GM19438 (cell line): ENCODE data around the gene PYHIN1.
"Not testable (repeated sequence)": the region's sequence is repeated elsewhere in the genome, so short reads cannot be mapped to it uniquely, and the experiment has no call there.

Experiments
- ATAC-seq: cut with Tn5 transposase; IDR thresholded peaks from one replicate; pipeline ENCODE4 v1.9.1; 2021; ENCODE audit warnings: low read depth; ENCODE audit not compliant: unreplicated experiment

Gene PYHIN1

DNA sequence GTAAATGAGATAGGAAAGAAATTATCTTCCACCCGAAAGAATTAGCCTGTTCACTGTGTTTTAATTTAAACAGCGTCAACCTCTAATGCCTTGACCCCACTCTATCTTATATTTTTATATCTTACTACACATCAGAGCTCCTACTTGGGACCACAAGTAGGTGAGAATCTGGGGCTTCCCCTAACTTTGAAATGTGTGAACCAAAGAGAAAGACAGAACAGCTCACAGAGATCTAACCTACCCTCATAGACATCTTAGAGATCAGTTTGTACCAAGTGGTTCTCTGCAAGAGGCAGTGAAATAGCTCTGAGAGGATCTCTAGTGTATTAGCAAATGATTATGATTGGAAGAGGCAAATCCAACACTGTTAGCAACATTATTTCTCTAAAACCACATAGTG is 47.4 kb downstream of the PYHIN1 start:
- no peak for ATAC-seq

DNA sequence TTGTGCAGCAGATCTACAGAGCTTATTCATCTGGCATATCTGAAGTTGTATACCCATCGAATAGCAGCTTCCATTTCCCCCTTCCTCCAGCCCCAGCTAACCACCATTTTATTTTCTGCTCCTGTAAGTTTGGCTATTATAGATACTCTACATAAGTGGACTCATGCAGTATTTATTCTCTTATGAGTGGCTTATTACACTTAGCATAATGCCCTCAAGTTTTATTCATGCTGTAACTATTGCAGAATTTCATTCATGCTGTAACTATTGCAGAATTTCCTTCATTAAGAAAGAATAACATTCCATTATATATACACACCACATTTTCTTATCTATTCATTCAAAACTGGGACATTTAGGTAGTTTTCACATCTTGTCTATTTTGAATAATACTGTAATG is 47.9 kb downstream of the PYHIN1 start:
- no peak for ATAC-seq

DNA sequence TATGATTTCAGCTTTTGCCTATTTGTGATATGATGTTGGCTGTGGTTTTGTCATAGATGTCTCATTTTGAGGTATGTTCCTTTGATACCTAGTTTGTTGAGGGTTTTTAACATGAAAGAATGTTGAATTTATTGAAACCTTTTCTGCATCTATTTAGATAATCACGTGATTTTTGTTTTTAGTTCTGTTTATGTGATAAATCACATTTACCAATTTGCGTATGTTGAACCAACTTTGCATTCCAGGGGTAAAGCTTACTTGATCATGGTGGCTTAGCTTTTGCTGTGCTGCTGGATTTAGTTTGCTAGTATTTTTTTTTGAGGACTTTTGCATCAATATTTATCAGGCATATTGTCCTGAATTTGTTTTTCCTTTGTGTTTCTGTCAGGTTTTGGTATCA is 51.9 kb downstream of the PYHIN1 start:
- ATAC-seq, result no peak

DNA sequence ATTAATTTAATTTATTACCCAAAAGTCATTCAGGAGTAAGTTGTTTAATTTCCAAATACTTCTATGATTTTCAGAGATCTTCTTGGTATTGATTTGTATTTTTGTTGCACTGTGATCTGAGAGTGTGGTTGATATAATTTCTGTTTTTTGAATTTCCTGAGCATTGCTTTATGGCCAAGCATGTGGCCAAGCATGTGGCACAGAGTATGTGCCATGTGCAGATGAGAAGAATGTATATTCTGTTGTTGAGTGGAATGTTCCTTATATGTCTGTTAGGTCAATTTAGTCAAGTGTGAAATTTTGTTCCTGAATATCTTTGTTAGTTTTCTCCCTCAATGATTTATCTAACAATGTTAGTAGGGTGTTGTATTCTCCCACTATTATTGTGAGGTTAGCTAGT is 53.0 kb downstream of the PYHIN1 start:
- ATAC-seq, result no peak

DNA sequence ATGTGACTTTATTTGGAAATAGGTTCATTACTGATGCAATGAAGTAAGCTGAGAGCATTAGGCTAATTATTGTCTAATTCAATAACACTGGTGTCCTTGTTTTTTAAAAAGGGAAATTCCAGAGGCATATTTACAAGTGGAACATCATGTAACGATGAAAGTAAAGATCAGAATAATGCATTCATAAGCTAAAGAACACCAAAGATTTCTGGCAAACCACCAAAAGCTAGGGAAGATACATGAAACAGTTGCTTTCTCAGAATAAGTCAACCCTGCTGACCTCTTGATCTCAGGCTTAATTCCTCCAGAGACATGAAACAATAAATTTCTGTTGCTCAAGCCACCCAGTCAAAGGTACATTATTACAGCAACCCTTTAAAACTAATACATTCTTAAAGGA is 58.1 kb downstream of the PYHIN1 start:
- no peak for ATAC-seq

DNA sequence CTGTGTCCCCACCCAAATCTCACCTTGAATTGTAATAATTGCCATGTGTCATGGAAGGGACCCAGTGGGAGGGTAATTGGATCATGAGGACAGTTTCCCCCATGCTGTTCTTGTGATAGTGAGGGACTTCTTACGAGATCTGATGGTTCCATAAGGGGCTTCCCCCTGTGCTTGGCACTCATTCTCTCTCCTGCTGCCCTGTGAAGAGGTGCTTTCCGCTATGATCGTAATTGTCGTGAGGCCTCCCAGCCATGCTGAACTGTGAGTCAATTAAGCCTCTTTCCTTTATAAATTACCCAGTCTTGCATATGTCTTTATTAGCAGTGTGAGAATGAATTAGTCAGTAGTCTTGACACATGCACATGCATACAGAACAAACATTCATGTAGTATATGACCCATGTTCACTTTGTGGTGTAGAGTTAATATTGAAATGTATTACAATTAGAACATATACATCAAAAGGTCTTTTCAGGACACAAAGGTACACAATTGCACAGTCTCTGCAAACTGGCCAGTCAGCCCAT is 61.5 kb downstream of the PYHIN1 start:
- ATAC-seq, result no peak

DNA sequence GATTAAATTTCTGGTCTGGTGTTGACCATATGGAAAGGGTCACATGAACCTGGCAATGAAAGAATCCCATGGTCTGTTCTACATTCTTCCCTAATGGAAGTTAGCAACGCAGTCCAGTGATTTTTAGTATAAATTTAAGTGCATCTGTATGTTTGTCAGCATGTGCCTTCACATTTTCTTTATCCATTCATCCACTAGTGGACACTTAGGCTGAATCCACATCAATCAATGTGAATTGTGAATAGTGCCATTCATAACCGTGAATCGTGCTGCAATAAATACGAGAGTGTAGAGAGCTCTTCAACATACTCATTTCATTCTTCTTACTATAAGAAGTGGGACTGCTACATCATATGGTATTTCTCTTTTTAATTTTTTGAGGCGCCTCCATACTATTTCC is 65.6 kb downstream of the PYHIN1 start:
- no peak for ATAC-seq

DNA sequence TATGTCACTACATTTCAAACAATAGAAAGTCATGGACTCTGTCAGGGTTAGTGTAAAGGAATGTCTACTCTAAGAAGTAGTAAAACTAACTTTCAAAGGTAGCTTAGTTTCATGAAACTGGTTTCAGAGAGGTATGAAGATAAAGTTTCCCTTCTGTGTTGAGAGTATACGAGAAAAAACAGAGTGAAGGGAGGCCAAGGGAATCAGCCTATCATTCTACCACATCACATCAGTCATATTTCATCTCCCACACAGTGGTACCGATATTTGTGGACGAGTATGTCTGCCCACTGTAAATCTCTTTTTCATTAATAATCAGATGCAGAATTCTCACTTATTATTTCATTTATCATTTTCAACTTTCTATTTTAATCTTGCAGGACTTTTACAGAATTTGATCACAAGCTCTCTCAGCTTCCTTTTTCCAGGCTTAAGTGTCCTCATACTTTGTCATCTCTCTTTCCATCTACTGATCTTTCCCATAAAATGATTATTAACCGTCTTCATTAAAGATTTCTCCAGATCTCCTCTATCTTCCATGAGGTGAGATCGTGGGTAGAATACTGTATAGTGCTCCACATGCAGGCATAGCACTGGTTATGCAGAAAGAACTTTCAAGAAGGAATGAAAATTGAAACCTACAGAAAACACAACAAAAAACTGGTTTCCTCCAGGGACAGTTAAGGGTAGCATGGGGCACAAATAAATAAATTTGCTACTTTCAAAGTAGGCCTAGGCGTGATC is 66.9 kb downstream of the PYHIN1 start:
- ATAC-seq, result no peak

DNA sequence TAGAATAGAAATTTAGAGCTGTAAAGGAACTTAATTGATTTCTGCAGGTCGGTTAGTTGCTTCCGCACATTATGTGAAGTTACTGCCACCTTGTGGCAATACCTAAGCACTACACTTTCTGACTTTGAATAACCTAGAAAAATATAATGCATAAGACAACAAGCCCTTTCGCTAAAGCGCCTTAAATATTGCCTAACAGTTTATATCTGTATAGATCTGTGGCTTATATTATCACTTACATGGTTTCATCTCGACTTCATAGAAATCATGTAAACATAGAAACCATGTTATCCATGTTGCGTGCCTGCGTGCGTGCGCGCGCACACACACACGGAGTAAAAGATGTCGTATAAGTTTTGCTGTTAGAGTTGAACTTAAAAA is 67.4 kb downstream of the PYHIN1 start:
- ATAC-seq, result no peak

DNA sequence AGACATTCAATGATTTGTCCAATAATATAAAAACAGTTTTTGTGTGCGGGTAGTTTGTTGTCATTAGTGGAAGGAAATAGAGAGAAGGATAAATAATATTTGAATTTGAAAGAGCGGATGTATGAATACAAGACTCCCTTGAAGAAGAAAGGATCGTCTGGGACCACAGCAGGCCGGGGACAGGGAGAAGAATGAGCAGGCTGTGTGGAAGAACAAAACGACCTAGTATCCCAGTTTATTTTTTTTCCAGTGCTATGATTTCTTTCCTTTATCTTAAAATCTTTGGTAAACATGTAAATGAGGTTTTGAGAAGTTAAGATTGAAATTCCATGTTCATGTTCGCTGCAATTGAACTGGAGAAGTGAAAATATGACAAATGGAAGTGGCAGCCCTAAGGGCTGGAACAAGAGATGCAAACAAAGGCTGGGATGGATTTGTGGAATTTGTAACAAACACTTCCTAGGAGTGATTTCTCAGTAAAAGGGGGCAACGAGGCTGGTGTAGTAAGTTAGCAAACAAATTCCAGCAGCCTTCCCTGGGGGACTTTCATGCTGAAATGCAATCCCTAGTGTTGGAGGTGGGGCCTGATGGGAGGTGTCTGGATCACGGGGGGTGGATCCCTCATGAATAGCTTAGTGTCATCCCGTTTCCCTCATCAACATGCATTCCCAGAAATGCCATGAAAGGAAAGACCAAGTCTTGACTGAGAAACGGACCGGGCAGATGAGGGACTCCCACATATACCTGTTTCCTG is 68.1 kb downstream of the PYHIN1 start:
- no peak for ATAC-seq

DNA sequence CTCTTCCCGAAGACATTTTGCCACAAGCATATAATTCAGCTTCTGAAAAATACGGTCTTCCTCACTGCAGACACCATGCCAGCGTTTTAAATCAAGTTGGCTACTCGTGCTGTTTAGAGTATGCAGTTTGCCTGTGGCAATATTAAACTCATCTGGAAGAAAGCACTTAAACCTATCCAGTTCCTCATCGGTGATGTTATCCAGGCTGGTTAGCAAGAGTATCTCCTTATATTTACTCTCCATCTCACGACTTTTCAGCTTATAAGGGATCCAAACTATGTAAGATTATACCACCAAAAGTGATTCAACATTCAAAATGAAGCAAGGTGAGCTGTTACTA is 68.7 kb downstream of the PYHIN1 start:
- no peak for ATAC-seq

DNA sequence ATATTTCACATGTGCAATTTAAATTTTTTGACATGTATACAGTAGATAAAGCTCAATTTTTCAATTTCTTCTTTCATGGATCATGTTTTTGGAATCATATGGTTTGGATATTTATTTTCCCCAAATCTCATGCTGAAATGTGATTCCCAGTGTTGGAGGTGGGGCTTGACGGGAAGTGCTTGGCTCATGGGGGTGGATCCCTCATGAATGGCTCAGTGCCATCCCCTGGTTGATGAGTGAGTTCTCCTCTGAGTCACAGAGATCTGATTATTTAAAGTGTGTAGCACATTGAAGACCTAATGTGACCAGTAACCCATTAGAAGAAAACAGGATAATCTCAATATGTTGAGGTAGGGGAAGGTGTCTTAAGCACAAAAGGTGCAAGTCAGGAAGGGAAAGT is 69.3 kb downstream of the PYHIN1 start:
- no peak for ATAC-seq

DNA sequence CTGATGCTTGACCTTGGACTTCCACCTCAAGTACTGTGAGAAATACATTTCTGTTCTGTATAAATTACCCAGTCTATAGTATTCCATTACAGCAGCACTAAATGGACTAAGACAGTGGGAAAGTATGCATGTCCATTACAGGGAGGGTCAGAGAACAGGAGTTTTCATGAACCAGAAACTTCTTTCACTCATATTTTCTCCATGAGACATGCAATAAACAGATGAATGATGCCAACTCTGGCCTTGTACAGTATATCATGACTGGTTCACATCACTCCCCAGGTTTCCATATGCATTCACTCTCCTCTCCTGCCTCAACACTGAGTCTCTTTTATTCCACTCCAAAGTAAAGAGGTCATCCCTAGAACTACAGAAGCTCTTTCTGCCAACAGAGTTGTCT is 73.8 kb downstream of the PYHIN1 start:
- ATAC-seq, result no peak

DNA sequence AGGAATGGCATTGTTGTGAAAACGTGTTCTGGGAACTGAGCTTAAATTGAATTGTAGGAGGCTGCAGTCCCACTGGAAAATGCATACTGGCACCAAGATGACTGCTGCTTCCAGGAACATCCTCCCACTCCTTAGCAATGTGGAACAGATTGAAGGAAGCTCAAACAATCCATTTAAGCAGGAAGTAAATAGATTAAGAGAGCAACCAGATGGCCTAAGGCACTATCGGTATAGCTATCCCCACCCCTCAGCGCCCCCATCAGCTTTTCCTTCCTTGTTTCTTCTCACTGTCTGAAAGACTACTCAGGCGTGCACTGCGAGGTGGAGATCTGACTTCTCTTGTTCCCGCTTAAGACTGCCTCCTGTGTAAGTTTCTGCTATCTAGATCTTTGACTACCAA is 74.3 kb downstream of the PYHIN1 start:
- no peak for ATAC-seq

DNA sequence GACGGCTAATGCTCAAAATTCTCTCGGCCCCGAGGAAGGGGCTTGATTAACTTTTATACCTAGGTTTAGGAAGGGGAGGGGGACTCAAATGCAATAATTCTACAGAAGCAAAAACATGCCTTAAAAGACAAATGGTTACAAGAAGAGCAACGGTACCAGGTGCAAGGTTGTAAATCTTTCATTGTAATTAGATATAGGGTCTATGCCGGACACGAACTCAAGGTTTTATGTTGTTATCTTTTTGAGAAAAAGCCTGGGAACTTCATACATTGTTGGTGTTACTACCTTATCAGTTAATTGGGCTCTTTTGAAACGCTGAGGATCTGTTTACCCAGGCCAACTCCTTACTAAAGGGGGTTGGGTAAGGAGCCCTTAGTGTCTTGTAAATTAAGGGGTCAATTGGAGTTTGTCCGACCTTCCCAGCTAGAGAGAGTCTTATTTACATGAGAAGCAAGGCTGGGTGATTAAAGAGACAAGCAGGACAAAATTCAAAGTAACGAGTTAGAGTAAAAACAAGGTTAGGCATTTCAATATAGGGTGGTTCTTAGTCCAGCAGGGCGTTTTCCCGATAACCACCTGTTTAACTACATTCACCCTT is 75.0 kb downstream of the PYHIN1 start:
- ATAC-seq, result not testable (repeated sequence)

DNA sequence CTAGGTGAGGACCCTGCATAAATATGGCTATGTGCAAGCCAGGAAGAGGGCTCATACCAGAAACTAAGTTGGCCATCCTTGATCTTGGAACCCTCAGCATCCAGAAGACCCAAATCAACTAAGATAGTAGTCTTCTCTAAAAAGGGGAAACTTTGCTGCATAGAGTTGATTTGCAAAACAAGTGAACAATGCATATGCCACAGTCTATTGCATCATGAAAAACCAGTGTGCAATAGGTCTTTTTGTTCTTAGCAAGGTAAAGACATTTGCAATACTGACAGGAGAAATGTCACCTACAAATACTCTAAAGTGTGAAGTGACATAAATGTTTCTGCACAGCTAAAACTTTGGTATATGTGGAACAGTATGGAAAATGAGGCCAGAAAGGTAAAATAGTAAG is 76.4 kb downstream of the PYHIN1 start:
- ATAC-seq, result no peak

DNA sequence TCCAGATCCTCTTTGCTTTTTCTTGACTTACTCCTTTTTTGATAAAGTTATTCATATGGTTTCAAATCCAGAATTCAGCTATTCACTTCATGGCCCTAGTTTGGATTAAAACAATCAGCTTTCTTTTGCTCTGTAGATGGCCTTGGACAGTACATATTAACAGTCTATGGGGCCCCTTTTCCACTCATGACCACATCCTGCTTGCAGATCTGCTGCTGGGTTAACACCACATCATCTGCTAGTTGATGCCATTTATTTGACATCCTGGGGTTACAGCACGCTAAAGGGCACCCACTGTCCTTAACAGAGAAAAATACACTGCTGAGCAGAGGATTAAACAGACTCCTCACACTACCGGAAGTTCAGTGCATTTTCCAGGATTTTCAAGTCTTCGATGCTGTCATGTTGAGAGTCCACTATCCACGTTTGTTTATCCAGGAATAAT is 77.4 kb downstream of the PYHIN1 start:
- ATAC-seq, result peak; percentile 69

DNA sequence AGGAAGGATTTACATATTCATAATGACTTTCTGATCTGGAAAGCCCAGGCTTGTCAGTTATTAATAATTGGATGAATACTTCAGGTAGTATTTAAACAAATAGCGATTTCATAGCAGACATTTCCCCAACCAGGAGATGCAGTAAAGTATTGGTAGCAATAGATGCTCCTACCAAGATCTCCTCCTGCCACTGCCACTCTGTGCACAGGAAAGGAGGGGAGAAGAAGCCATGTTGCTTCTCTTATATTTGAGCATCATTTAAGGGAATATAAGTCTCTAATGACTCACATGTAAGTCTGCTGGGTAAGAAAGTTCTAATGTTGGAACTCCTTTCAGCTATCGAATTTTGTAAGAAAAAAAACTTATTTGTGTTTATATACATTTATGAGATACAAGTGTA is 77.9 kb downstream of the PYHIN1 start:
- no peak for ATAC-seq

DNA sequence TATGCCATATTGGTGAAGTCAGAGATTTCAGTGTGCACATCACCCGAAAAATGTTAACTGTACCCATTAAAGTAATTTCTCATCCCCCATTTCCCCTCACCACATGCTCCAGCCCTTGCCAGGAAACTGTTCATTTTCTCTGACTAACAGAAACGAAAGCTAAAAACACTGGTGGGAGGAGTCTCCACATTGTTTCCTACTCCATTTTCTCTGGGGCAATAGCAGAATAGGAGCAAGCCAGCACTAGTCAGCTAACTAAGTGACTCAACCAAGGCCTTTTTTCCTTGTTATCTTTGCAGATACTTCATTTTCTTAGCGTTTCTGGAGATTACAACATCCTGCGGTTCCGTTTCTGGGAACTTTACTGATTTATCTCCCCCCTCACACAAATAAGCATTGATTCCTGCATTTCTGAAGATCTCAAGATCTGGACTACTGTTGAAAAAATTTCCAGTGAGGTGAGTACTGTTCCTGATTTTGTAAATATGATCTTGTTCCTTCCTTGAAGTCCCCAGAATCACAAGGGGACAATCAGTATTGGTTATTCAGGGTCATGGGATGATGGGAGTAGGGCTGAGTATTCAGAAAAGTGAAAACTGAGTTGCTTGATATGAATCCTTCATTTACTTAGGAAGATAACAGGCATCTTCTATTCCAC is 78.5 kb downstream of the PYHIN1 start, which contains the start of gene IFI16:
TSS of gene IFI16 (plus strand) at position 204 of the 658 bp plus-strand sequence. CDS start 4,774 bp downstream, outside the sequence.
- peak; percentile 58 for ATAC-seq

DNA sequence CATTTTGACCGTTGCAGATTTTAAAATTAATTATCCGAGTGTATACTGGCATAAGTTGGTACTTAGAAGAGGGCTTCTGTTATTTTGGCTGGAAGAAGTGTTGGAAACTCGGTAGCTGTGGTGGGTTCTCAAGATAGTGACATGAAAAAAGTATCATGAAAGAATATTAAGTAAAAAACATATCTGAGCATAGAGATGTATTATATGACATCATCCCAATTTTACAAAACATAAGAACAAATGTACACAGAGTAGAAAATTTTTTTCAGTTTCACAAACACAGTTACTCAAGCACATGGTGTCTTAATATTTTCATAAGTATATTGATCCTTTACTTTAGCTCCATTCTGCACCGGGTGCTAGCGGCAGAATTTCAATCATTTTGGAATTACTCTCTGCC is 79.0 kb downstream of the PYHIN1 start:
- no peak for ATAC-seq

DNA sequence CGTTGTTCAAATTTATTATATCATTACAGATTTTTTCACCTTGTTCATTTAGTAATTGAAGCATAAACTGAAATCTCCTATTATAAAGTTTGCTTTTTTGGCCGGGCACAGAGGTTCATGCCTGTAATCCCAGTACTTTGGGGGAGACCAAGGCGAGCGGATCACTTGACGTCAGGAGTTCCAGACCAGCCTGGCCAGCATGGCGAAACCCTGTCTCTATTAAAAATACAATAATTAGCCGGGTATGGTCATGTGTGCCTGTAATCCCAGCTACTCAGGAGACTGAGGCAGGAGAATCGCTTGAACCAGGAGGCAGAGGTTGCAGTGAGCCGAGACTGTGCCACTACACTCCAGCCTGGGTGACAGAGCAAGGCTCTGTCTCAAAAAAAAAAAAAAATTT is 79.6 kb downstream of the PYHIN1 start:
- ATAC-seq, result not testable (repeated sequence)
